GM19455 (cell line): ENCODE data around the gene IL1RAPL1.
"Not testable (repeated sequence)": the region's sequence is repeated elsewhere in the genome, so short reads cannot be mapped to it uniquely, and the experiment has no call there.

ENCODE experiments used
- ATAC-seq: cut with Tn5 transposase; IDR thresholded peaks from one replicate; pipeline ENCODE4 v1.9.1; 2021; ENCODE audit not compliant: unreplicated experiment

Gene IL1RAPL1

GRCh38 chrX:29242856-29243255 is 655.6 kb downstream of the IL1RAPL1 start:
- no peak for ATAC-seq

- ATAC-seq = no peak
These were observed 656.7 kb downstream of the IL1RAPL1 start for GRCh38 chrX:29243942-29244341.

- ATAC-seq = no peak
These were observed 667.3 kb downstream of the IL1RAPL1 start for GRCh38 chrX:29254515-29254914.

- no peak for ATAC-seq
These were observed 670.3 kb downstream of the IL1RAPL1 start for GRCh38 chrX:29257521-29257920.

GRCh38 chrX:29269390-29269789 is 682.1 kb downstream of the IL1RAPL1 start:
- ATAC-seq = no peak

- no peak for ATAC-seq
These were observed 687.3 kb downstream of the IL1RAPL1 start for GRCh38 chrX:29274517-29274916.

- ATAC-seq = no peak
These were observed 688.7 kb downstream of the IL1RAPL1 start for GRCh38 chrX:29275928-29276327.

GRCh38 chrX:29281078-29281742 is 694.0 kb downstream of the IL1RAPL1 start:
- no peak for ATAC-seq

- ATAC-seq = no peak
These were observed 698.4 kb downstream of the IL1RAPL1 start for GRCh38 chrX:29285664-29286063.

GRCh38 chrX:29295987-29296680 is 708.9 kb downstream of the IL1RAPL1 start:
- ATAC-seq = no peak

GRCh38 chrX:29297171-29297800 is 710.0 kb downstream of the IL1RAPL1 start:
- ATAC-seq = no peak

- ATAC-seq = no peak
These were observed 712.4 kb downstream of the IL1RAPL1 start for GRCh38 chrX:29299684-29300083.

GRCh38 chrX:29308726-29309125 is 721.5 kb downstream of the IL1RAPL1 start:
- ATAC-seq = no peak

- no peak for ATAC-seq
These were observed 728.7 kb downstream of the IL1RAPL1 start for GRCh38 chrX:29315931-29316330.

- no peak for ATAC-seq
These were observed 730.8 kb downstream of the IL1RAPL1 start for GRCh38 chrX:29318012-29318411.

- not testable (repeated sequence) for ATAC-seq
These were observed 745.2 kb downstream of the IL1RAPL1 start for GRCh38 chrX:29332429-29332828.

- not testable (repeated sequence) for ATAC-seq
These were observed 745.8 kb downstream of the IL1RAPL1 start for GRCh38 chrX:29333091-29333490.

- ATAC-seq = no peak
These were observed 761.0 kb downstream of the IL1RAPL1 start for GRCh38 chrX:29348288-29348687.

GRCh38 chrX:29359276-29359675 is 772.0 kb downstream of the IL1RAPL1 start:
- no peak for ATAC-seq

- ATAC-seq = not testable (repeated sequence)
These were observed 787.5 kb downstream of the IL1RAPL1 start for GRCh38 chrX:29374765-29375164.

GRCh38 chrX:29376584-29376983 is 789.3 kb downstream of the IL1RAPL1 start:
- ATAC-seq = no peak

GRCh38 chrX:29382811-29383210 is 795.6 kb downstream of the IL1RAPL1 start:
- no peak for ATAC-seq
